ENCODE measurements around the gene SHFL.

Gene SHFL

GRCh38 chr19:10085641-10086590, at the start of gene SHFL:
TSS of gene SHFL (plus strand) at chr19:10086317. CDS start at chr19:10086428, 111 bp downstream.
- DNase-seq, result peak; percentile 45

DNA sequence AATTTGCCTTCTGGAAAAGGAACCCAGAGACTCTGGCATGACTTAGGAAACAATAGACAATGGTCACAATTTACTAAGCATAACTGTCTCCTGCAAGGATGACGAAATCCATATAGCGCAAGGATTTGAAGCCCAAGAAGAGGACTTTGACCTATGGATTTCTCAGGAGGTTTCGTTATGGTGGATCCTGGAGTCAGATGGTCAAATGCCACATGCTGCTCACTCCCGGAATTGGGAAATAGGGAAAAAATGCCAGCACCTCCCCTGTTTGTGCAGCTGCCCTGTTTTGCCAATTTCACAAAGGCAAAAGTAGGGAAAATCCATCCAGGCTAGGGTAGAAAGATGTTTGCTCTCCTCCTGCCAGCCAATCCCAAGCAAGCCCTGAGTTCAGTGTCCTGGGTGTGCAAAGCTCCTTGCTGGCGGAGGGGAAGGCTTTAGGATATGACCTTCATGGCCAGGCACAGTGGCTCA, 49.5 kb upstream of the SHFL start:
- DNase-seq, result no peak

DNA sequence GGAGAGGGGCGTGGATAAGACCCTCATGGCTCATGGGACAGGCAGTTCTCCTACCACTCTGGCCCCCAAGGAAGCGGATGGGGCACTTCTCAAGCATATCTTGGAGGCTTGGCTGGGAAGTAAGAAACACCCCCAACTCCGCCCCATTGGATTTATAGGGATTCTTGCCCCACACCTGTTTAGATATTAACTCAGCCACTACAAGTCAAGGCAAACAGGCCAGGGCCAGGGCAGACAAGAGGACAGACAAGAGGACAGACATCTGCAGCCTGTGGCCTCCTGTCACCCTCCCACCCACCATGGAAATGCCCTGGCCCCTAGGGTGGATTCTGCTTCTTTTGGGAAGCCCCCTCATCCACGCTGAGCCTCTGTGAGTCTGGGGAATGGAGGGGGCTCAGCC, 48.8 kb upstream of the SHFL start:
- DNase-seq, result no peak

- DNase-seq, result no peak
These were observed 48.3 kb upstream of the SHFL start for GRCh38 chr19:10037809-10038208.

- no peak for DNase-seq
These were observed 42.7 kb upstream of the SHFL start for GRCh38 chr19:10043286-10043927.

GRCh38 chr19:10044390-10044789, 41.7 kb upstream of the SHFL start:
- DNase-seq, result no peak

DNA sequence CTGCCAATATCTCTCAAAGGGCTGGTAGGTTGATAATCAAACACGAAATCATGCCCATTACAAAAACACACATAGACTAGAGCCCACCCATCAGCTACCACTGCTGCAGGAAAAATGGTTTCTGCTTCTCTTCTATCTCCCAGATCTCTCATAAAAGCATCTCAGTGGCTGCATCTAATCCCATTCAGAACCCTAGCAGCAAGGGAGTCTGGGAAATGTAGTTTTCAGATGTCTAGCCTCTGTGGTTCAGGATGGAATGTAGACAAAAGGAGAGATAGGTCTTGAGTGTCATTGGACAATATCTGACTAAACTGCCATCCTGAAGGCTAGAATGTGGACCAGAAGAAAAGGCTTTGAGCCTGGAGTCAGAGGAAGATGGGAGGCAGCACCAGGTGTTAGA, 40.7 kb upstream of the SHFL start:
- DNase-seq, result no peak

GRCh38 chr19:10049626-10050025, 36.5 kb upstream of the SHFL start:
- no peak for DNase-seq

- no peak for DNase-seq
These were observed 33.3 kb upstream of the SHFL start for GRCh38 chr19:10052602-10053360.

GRCh38 chr19:10061717-10062310, 24.3 kb upstream of the SHFL start:
- DNase-seq, result no peak

DNA sequence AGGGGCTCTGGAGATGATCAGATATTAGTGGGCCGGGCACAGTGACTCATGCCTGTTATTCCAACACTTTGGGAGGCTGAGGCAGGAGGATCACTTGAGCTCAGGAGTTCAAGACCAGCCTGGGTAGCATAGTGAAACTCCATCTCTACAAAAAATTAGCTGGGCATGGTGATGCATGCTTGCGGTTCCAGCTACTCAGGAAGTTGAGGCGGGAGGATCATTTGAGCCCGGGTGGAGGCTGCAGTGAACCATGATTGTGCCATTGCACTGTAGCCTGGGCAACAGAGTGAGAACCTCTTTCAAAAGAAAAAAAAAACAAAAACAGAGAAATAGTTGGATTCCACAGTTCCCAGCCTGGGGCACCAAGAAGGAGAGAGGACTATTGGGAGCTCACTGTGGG, 17.9 kb upstream of the SHFL start:
- DNase-seq, result no peak

- no peak for DNase-seq
These were observed 17.1 kb upstream of the SHFL start for GRCh38 chr19:10069046-10069445.

GRCh38 chr19:10070730-10071446, 15.2 kb upstream of the SHFL start:
- DNase-seq, result no peak

DNA sequence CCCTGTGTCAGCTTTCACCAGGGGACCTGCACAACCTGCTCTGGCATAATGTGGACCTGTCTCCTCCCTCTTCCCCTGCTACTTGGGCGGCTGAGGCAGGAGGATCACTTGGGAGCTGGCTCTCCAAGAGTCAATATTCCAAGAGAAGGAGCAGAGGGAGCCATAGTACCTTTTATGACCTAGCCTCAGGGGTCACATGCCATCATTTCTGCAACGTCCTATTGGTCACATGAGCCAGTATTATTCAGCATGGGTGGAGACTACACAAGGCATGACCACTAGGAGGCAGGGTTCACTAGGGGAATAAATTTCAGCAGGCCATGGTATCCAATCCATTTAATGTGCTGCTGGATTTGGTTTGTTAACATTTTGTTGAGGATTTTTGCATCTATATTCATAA, 12.0 kb upstream of the SHFL start:
- no peak for DNase-seq

- no peak for DNase-seq
These were observed 9.6 kb upstream of the SHFL start for GRCh38 chr19:10076535-10076934.

DNA sequence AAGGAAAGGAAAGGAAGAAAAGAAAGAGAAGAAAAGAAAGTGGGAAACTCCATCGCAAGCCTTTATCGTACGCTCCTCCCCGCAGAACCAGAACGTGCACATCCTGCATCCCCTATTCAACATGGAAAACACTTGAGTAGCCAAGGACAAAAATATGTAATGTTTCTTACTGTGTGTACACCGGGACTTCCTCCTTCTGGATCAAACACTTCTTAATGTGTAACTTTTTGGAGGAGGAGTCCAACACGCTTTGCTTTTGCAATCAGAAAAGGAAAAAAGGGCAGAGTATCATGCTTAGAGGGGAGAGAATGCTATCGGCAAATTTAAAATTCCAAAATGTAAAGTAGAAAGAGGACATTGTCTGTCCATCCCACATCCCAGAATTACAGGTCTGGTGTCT, 7.8 kb upstream of the SHFL start:
- DNase-seq, result no peak

DNA sequence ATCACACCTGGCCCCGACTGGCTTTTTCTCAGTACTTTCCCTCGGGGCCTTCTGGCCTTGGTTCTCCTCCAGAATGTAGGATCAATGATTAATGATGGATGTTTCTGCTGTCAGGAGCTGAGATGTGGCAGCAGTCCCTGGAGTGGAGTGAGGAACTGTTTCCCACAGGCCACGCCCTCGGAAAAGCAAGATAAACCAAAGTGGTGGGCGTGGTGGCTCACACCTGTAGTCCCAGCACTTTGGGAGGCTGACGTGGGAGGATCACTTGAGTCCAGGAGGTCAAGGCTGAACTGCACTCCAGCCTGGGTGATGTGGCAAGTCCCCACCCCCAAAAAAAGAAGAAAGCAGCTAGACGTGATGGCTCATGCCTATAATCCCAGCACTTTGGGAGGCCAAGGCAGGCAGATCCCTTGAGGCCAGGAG, 7.1 kb upstream of the SHFL start:
- no peak for DNase-seq

- no peak for DNase-seq
These were observed 2.2 kb upstream of the SHFL start for GRCh38 chr19:10083911-10084310.

GRCh38 chr19:10084803-10085202, 1.3 kb upstream of the SHFL start:
- DNase-seq, result no peak

- no peak for DNase-seq
These were observed 575 bp downstream of the SHFL start for GRCh38 chr19:10086591-10087192.

GRCh38 chr19:10087296-10088061, 1.4 kb downstream of the SHFL start:
- DNase-seq, result no peak
